CD4-positive, alpha-beta T cell treated with Interleukin-17A for 4 hours (primary cell): ENCODE data around the gene INPP5A.

Experiments used
- DNase-seq: peaks from one replicate; pipeline ENCODE4 v3.0.0-alpha.2; 2020; ENCODE audit warnings: mixed read lengths

INPP5A gene

DNA sequence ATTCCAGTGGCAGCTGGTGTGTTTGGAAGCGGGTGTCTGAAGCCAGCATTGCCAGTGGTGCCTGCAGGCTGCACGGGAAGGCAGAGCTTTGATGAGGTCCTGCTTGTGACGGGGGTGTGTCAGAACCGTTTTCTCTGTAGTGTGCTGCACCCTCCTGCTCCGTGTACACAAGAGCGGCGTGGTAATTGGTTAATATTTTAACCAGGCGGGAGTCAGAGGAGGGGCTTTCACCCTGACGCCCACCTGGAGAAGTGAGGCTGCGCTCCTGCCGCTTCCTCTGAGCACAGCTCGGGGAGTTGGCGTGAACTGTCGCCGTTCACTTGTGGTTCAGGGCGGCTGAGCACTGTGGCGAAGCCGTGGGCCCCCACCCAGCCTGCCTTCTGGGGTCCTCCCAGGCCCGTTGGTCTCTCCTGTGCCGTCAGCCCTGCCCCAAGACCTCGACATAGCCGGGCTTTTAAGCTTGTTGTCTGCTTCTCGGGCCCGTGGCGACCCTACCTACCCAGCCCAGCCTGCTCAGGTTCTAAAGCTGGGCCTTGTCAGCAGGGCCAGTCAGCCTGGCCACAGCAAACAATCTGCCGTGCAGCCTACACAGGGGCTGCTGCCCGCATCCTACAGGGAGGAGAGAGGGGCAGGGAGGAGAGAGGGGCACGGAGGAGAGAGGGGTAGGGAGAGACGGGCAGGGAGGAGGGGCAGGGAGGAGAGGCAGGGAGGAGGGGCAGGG, 236.8 kb downstream of the INPP5A start:
- no peak for DNase-seq

DNA sequence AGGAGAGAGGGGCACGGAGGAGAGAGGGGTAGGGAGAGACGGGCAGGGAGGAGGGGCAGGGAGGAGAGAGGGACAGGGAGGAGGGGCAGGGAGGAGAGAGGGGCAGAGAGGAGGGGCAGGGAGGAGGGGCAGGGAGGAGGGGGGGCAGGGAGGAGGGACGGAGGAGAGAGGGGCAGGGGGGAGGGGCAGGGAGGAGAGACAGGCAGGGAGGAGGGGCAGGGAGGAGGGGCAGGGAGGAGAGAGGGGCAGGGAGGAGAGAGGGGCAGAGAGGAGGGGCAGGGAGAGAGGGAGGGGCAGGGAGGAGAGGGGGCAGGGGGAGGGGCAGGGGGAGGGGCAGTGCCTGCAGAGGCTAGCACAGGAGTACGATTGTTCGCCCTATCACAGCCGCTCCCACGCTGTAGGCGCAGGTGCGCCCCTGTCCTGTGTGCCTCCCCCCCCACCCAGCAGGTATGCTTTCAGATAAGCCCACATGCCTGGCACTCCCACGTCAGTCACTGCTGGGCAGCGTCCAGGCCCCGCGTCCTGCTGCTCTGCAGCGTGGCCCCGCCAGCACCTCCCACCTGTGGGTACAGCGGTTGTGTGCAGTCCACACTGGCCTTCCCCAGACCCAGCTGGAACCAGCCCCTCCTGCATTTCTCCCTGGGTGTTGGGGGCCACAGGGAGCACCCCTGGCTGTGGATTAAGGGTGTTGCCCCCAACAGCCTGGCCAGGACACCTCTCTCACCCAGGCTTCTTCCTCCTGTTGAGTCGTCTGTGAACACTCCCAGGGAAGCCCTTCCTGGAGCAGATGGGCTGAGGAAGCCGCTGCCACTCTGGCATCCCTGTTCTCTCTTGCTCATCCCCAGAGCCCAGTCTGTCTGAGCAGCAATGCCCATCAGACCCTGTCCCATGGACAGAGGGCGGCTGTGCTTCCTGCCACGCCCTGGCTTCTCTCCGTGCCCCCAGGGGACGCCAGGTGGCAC, 237.6 kb downstream of the INPP5A start:
- DNase-seq, result no peak

GRCh38 chr10:132776186-132776585, 238.6 kb downstream of the INPP5A start:
- no peak for DNase-seq

DNA sequence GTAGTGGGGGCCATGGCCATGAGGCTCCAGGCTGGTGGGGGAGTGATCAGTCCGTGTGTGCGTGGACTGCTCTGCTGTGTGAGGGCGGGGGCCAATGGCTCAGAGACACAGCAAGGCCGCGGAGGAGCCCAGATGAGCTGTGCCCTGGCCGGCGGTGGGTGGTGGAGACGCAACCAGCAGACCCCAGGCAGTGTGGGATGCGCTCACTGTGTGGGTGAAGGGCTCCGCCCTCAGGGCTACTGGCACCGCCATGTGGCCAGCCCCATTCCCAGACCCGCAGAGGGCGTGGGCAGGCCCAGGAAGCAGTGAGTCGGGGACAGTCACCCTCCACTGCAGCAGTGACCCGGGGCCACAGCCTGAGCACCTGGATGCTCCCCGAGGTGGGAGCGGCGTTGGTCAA, 239.2 kb downstream of the INPP5A start:
- DNase-seq, result no peak

- no peak for DNase-seq
These were observed 239.9 kb downstream of the INPP5A start for GRCh38 chr10:132777441-132777840.

DNA sequence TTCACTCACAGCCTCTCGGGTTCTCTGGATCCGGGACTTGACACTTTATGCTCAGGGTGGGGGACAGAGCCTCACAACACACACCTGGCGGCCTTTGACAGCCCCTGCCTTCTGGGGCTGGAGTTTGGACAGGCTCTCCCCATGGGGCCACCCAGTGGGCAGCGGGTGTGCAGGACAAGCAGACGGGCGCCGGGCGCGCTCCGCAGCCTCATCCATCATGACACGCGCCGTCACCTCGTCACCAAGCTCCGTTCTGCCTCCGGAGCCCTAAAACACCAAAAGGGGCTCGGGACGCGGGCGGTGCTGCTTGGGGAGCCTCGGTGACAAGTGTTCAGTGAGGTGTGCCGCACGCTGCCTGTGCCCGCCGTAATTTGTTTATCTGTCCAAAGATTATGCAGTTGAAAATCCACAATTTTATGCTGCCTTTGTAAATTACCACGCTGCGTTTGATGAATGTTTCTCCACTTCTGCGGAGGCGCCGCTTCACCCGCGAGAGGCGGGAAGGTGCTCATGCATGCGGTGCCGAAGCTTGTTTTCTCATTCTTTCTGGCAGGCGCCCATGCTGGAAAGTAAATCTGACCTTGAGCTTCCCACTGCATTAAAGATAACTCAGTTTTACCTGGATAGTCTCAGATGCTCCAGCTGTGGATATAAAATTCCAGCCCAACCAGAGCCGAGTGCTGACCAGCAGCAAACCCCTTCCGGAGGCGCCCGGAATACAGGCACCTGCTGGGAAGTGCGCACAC, 242.1 kb downstream of the INPP5A start:
- DNase-seq, result no peak

GRCh38 chr10:132780356-132780755, 242.8 kb downstream of the INPP5A start:
- DNase-seq, result no peak

GRCh38 chr10:132781556-132781955, 244.0 kb downstream of the INPP5A start:
- DNase-seq, result no peak

GRCh38 chr10:132783165-132783939, 245.8 kb downstream of the INPP5A start:
- DNase-seq, result no peak

DNA sequence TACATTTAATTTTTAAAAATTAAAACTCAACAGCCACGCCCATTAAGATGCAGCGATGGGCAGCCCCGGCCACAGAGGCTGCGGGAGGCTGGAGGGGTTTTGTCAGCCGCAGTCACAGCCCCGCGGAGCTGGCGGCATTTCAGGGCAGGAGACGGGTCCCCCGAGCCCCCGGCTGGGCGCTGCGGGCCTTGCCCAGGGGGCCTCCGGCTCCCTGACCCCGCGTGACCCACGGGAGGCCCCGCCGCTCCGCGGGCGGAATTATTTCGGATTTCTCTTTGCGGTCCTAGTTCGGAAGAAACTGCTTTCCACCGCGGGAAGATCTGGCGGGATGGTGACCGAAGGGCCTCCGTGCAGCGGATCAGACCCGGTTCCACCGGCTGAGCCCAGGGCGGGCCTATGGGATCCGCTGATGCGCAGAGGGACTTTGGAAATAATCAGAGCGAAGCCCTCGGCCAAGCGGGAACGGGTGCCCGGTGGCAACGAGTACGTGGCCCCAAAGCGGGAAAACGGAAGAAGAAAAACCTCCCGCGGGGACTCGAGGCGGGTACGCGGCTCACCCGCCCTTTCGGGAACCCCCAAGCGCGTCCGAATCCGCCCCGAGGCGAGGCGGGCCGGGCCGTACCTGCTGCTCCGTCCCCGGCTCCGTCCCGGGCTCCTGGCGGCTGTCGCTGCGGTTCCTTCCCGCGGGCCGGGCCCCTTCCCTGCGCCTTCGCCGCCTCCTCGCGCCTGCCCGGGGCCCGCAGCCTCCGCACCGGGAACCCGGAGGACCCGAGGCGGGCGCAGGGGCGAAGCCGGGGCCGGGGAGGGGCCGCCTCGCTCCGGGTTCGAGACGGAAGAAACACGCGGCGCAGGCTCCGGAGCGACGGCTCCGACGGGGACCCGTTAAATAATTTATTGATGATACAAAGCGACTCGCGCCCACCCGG, 246.6 kb downstream of the INPP5A start:
- DNase-seq, result no peak

DNA sequence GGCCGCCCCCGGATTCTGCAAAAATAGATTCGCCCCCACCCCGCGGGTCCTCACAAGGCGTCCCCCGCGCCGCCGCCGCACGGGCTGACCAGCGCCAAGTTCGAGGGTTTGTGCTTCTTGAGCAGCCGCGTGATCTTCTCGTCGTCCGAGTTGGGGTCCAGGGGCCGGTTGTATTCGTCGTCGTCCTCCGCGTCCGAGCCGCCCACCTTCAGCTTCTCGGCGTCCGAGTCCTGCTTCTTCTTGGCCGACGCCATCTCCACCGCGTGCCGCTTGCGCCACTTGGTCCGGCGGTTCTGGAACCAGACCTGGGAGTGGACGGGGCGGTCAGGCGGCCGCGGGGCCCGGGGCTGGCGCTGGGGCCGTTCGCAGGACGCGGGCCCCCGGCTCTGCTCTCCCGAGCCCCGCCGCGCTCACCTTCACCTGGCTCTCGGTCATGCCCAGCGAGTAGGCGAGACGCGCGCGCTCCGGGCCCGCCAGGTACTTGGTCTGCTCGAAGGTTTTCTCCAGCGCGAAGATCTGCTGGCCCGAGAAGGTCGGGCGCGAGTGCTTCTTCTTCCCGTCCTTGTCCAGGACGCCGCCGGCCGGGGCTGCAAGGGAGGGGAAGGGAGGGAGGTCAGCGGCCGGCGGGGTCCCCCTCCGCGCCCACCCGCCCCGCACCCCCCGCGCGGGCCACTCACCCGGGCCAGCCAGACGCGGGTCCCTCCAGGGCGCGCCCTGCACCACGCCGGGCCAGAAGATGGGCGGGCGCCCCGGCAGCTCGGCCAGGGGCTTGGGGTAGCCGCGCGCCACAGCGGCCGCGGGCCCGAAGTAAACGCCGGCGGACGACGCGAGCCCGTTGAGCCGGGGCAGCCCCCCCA, 247.5 kb downstream of the INPP5A start:
- no peak for DNase-seq

DNA sequence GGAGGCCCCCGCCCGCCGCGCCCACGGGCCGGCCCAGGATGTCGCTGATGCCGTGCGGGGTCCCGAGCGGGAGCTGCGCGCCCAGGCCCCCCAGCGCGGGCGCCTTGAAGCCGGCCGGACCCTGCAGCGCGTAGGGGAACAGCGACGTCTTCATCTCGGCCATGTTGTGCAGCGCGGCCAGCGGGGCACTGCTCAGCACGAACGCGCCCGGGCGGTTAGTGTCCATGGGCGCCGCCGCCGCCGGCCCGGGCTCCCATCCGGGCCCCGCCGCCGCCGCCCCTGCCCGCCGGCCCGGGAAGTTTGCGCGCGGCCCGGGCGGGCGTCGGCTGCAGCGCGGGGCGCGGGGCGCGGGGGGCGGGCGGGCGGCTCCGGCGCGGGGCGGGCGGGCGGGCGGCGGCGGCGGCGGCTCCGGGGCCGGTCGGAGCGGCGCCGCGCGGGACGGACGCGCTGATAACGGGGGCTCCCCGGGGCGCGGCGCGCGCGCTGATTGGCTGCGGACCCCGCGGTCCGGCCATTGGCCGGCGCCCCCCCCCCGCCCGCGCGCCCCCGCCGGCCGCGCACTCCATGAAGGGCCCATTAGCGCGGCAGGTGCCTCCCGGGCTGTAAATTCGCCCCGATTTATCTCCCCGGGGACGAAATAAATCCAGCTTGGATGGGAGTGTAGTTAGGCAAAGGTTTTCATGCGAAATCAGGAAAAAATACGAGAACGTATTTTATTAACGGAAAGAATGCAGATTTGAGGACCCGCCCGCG, 248.3 kb downstream of the INPP5A start, which contains the start of gene NKX6-2:
Gene NKX6-2 (minus strand): TSS at position 425 of the 753 bp plus-strand sequence. CDS start 199 bp downstream, at position 226.
- no peak for DNase-seq

GRCh38 chr10:132786476-132786883, 248.9 kb downstream of the INPP5A start:
- DNase-seq, result no peak

DNA sequence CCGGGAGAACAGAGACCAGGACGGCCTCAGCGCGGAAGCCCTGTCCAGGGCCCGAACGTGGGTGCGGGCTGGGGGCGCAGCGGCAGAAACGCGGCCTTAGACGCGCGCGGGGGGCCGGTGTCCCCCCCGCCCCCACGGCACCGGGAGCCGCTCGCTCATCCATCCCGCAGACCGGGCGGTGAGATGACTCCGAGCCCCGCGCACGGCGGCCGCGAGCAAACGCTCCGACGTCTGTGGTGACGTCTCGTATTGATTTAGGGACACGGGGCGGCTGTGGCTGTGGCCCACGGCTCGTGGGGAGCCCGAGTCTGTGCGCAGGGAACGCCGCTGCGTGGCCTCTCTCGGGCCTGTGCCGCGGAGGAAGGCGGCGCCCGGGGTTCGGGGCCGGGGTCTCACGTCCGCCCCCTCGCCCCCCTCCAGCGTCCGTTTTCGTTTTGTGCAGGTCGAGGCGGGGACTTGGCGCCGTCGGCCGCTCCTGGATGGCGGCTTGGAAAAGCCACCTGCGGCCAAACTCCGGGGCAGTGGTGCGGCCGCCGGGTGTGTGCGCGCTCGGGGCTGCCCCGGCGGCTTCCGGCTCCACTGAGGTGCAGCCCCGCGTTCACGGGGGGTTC, 249.4 kb downstream of the INPP5A start:
- DNase-seq, result no peak

DNA sequence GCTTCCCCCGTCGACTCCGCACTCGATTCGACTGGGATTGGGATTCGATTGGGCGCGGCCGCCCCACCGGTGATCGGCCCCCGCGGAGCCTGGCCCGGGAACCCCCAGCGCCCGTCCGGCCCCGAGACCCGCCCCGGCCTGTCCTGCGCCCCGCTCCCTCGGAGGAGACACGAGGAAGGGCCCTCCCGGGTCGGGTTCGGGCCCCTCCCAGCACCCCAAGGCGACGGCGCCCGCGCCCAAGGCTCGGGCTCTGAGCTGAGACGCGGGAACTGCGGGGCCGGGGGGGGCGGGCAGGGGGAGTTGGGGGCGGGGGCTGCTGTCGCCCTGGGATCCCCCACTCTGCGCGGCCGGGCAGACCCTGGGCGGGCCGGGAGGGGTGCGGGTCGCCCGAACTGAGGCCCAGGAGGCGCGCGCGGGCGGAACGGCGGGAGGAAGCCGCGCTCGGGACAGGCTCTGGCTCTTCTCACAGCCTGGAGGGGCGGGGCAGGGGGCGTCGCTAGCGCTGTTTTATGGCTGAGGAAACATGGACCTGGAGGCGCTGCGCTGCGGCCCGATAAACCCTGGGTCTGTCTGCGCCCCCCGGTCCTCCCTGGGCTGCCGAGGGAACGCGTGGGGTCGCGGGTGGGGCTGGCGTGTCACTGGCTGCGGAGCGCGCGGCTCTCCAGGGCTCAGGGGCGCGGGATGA, 250.1 kb downstream of the INPP5A start:
- DNase-seq, result no peak

GRCh38 chr10:132788180-132788830, 250.7 kb downstream of the INPP5A start:
- DNase-seq, result no peak

- DNase-seq, result no peak
These were observed 251.2 kb downstream of the INPP5A start for GRCh38 chr10:132788831-132789219.

DNA sequence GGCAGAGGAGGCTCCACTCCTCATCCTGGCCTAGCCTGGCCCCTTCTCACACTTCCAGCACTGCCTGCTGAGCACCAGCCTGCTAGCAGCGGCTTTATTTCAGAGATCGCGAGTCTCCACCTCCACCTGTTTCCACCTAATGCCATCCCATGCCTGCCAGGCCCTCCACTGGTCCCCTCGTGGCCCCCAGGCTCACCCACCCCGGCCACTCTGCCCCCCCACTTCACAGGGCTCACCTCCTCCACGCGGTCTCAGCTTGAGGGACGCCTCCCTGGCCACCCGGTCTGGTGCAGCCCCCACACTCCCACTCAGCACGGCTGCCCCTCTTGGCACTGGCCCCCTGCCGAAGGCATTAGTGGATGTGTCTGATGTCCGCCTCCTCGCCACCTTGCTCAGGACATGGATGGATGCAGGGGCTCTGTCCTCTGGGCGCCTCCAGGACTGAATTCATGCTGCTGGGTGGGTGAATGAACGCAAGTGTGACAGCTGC, 252.1 kb downstream of the INPP5A start:
- no peak for DNase-seq
